GM06990 (cell line): Measurements from ENCODE around the gene PEAR1.
A peak's percentile ranks its signal among the peaks of the same experiment; 100 is the strongest.

Experiments used
- DNase-seq: peaks from one replicate; pipeline ENCODE4 v3.0.0-alpha.2; 2011; ENCODE audit not compliant: insufficient read length; ENCODE audit errors: extremely low read depth
- H3K27me3 ChIP-seq: replicated peaks from 2 replicates; pipeline ENCODE4 v1.6.0; 2011; ENCODE audit warnings: low read length; ENCODE audit not compliant: control insufficient read depth, insufficient read depth
- H3K36me3 ChIP-seq: 2 replicates; pipeline ENCODE4 v1.5.1; 2011; ENCODE audit warnings: low read length; ENCODE audit not compliant: control insufficient read depth, insufficient read depth
- H3K4me3 ChIP-seq: replicated peaks from 2 replicates; pipeline ENCODE4 v1.5.1; 2011; ENCODE audit warnings: low read depth, mild to moderate bottlenecking, control low read depth, low read length
- CTCF ChIP-seq: IDR thresholded peaks from 2 replicates; pipeline ENCODE4 v1.5.1; 2011; ENCODE audit warnings: low read length, control low read depth, mild to moderate bottlenecking, inconsistent platforms; ENCODE audit not compliant: insufficient read depth, poor library complexity, severe bottlenecking

Gene PEAR1

GRCh38 chr1:156887734-156888133, 5.8 kb upstream of the PEAR1 start:
- Histone ChIP-seq H3K27me3 (peaks cover 2% of the 10 kb centered on the region), H3K4me3 (no peak overlapping the region), H3K36me3 (no peaks in the 10 kb centered on the region)
- no peak for TF ChIP-seq CTCF
- DNase-seq: no peak

GRCh38 chr1:156889802-156890580, 3.5 kb upstream of the PEAR1 start:
- DNase-seq: no peak
- Histone ChIP-seq H3K36me3 (no peaks in the 10 kb centered on the region), H3K27me3 (peaks cover 8% of the 10 kb centered on the region), H3K4me3 (no peak overlapping the region)
- peak; percentile 87 for TF ChIP-seq CTCF

- peak; percentile 93 for TF ChIP-seq CTCF
- Histone ChIP-seq H3K4me3 (no peak overlapping the region), H3K27me3 (peaks cover 6% of the 10 kb centered on the region), H3K36me3 (no peaks in the 10 kb centered on the region)
- DNase-seq: peak; percentile 81
Measured at GRCh38 chr1:156892190-156893047, 1.1 kb upstream of the PEAR1 start.

GRCh38 chr1:156894001-156894400, 483 bp downstream of the PEAR1 start:
- Histone ChIP-seq H3K36me3 (no peaks in the 10 kb centered on the region), H3K27me3 (peaks cover 6% of the 10 kb centered on the region), H3K4me3 (no peak overlapping the region)
- no peak for TF ChIP-seq CTCF
- no peak for DNase-seq

GRCh38 chr1:156894711-156895454, 1.4 kb downstream of the PEAR1 start:
- peaks cover 6% of the 10 kb centered on the region for H3K27me3 ChIP-seq
- TF ChIP-seq CTCF: no peak
- H3K36me3 ChIP-seq: no peaks in the 10 kb centered on the region
- no peak overlapping the region for H3K4me3 ChIP-seq
- no peak for DNase-seq
